ENCODE results near the gene INPP5J. TPM values are rescaled to one million over a fixed set of nuclear protein-coding genes. Genes with fewer than 3 reads are reported as not detected.
"Not testable (repeated sequence)": the region's sequence is repeated elsewhere in the genome, so short reads cannot be mapped to it uniquely, and the experiment has no call there.

The INPP5J gene
- total RNA-seq, 1 experiment from 2014 or later = 0.12 TPM

- DNase-seq (ENCODE audit: low read depth) = no peak
Observed at GRCh38 chr22:31088233-31088986, 34.4 kb upstream of the INPP5J start.

- no peak for DNase-seq (ENCODE audit: low read depth)
Observed at GRCh38 chr22:31089160-31090100, 33.3 kb upstream of the INPP5J start.

- DNase-seq (ENCODE audit: low read depth) = no peak
Observed at GRCh38 chr22:31090217-31091085, 32.3 kb upstream of the INPP5J start.

- DNase-seq (ENCODE audit: low read depth) = no peak
Observed at GRCh38 chr22:31091106-31091975, 31.4 kb upstream of the INPP5J start.

GRCh38 chr22:31092161-31092560, 30.6 kb upstream of the INPP5J start:
- DNase-seq (ENCODE audit: low read depth) = no peak

GRCh38 chr22:31093086-31093850, 29.5 kb upstream of the INPP5J start:
- no peak for DNase-seq (ENCODE audit: low read depth)

GRCh38 chr22:31094021-31094551, 28.7 kb upstream of the INPP5J start:
- no peak for DNase-seq (ENCODE audit: low read depth)

GRCh38 chr22:31094741-31095140, 28.0 kb upstream of the INPP5J start:
- DNase-seq (ENCODE audit: low read depth) = no peak

- DNase-seq (ENCODE audit: low read depth) = no peak
Observed at GRCh38 chr22:31095637-31096249, 27.0 kb upstream of the INPP5J start.

GRCh38 chr22:31096657-31097279, 26.0 kb upstream of the INPP5J start:
- DNase-seq (ENCODE audit: low read depth) = no peak

- DNase-seq (ENCODE audit: low read depth) = not testable (repeated sequence)
Observed at GRCh38 chr22:31097539-31097938, 25.2 kb upstream of the INPP5J start.

- DNase-seq (ENCODE audit: low read depth) = no peak
Observed at GRCh38 chr22:31097941-31098631, 24.7 kb upstream of the INPP5J start.

- DNase-seq (ENCODE audit: low read depth) = no peak
Observed at GRCh38 chr22:31098632-31099110, 24.1 kb upstream of the INPP5J start.

GRCh38 chr22:31099386-31099785, 23.4 kb upstream of the INPP5J start:
- no peak for DNase-seq (ENCODE audit: low read depth)

- no peak for DNase-seq (ENCODE audit: low read depth)
Observed at GRCh38 chr22:31099841-31100761, 22.7 kb upstream of the INPP5J start.

- no peak for DNase-seq (ENCODE audit: low read depth)
Observed at GRCh38 chr22:31100762-31101525, 21.8 kb upstream of the INPP5J start.
